H1 (cell line): ENCODE data around the gene ITIH4. TPM values are rescaled to one million over a fixed set of nuclear protein-coding genes. Genes with fewer than 3 reads are reported as not detected.

Experiments
- CTCF ChIA-PET: fragments of 300-600 bp; sonication (Branson Sonifier 250); formaldehyde crosslinking; loops from one replicate; lab custom pipeline; 2021; ENCODE audit not compliant: partially characterized antibody; lab: Charles Lee
- POLR2A ChIA-PET: fragments of 300-600 bp; sonication (Branson Sonifier 250); formaldehyde crosslinking; loops from one replicate; lab custom pipeline; 2021; ENCODE audit warnings: inconsistent platforms; ENCODE audit not compliant: partially characterized antibody; lab: Charles Lee
- DNase-seq, 2 experiments: peaks; one replicate each; pipeline versions ENCODE4 v3.0.0 to v3.0.0-alpha.2; 2010 to 2022; ENCODE audit warnings: low spot score in 2 of 2, low read depth in 1 of 2, mixed read lengths in 1 of 2
- FAIRE-seq: peaks from 2 replicates; lab custom pipeline; 2011; peaks lifted over from hg19 to GRCh38; lab: Jason Lieb, UNC
- H2AFZ ChIP-seq: 2 replicates; pipeline ENCODE4 v1.8.1; 2012; ENCODE audit warnings: low read length, inconsistent platforms
- H2AK5ac ChIP-seq: 2 replicates; pipeline ENCODE4 v1.6.1; 2013; ENCODE audit warnings: low read depth, low read length
- H2BK120ac ChIP-seq: replicated peaks from 2 replicates; pipeline ENCODE3; 2013; ENCODE audit warnings: low read depth, low read length, inconsistent platforms
- H2BK12ac ChIP-seq: 2 replicates; pipeline ENCODE4 v1.6.1; 2013; ENCODE audit warnings: low read depth, low read length
- H2BK15ac ChIP-seq: 2 replicates; pipeline ENCODE4 v1.6.1; 2013; ENCODE audit warnings: low read length
- H2BK20ac ChIP-seq: 2 replicates; pipeline ENCODE4 v1.6.1; 2013; ENCODE audit warnings: low read length
- H2BK5ac ChIP-seq: 2 replicates; pipeline ENCODE4 v1.6.1; 2013; ENCODE audit warnings: low read depth, low read length
- H3K14ac ChIP-seq: 2 replicates; pipeline ENCODE4 v1.6.1; 2013; ENCODE audit warnings: inconsistent platforms; ENCODE audit not compliant: insufficient read length
- H3K18ac ChIP-seq: 2 replicates; pipeline ENCODE4 v1.6.1; 2013; ENCODE audit warnings: low read length; ENCODE audit errors: extremely low read depth
- H3K23ac ChIP-seq: 2 replicates; pipeline ENCODE4 v1.6.1; 2013; ENCODE audit warnings: inconsistent platforms; ENCODE audit not compliant: insufficient read length
- H3K23me2 ChIP-seq: 2 replicates; pipeline ENCODE4 v1.6.1; 2013; ENCODE audit warnings: low read depth, low read length
- H3K27ac ChIP-seq: 2 replicates; pipeline ENCODE4 v1.6.1; 2011; ENCODE audit warnings: low read depth, low read length, inconsistent platforms
- H3K27me3 ChIP-seq, 4 experiments: replicated peaks in 1 of 4; 1 replicate in 1 of 4; 2 replicates in 3 of 4; pipeline versions ENCODE4 v1.6.1 to v1.8.1; 2011 to 2013; ENCODE audit warnings: low read length in 3 of 4, mild to moderate bottlenecking in 3 of 4, inconsistent platforms in 2 of 4, mixed read lengths in 2 of 4, moderate library complexity in 1 of 4; ENCODE audit not compliant: control insufficient read depth in 3 of 4, insufficient read depth in 3 of 4; ENCODE audit errors: extremely low read depth in 1 of 4
- H3K36me3 ChIP-seq, 4 experiments: 2 replicates each; pipeline versions ENCODE4 v1.6.1 to v1.8.1; 2011 to 2013; ENCODE audit warnings: mild to moderate bottlenecking in 4 of 4, low read length in 3 of 4, moderate library complexity in 2 of 4, control low read depth in 1 of 4, inconsistent platforms in 1 of 4; ENCODE audit not compliant: insufficient read depth in 4 of 4, control insufficient read depth in 2 of 4
- H3K4ac ChIP-seq: replicated peaks from 2 replicates; pipeline ENCODE3; 2013; ENCODE audit warnings: low read length, low read depth, mixed read lengths, inconsistent platforms; ENCODE audit not compliant: insufficient read length
- H3K4me1 ChIP-seq, 4 experiments: replicated peaks in 1 of 4; 1 replicate in 1 of 4; 2 replicates in 3 of 4; pipeline versions ENCODE4 v1.6.1 to v1.8.1; 2011 to 2013; ENCODE audit warnings: low read length in 3 of 4, inconsistent platforms in 2 of 4, mixed read lengths in 1 of 4; ENCODE audit not compliant: insufficient read depth in 4 of 4, control insufficient read depth in 3 of 4
- H3K4me2 ChIP-seq, 2 experiments: 2 replicates each; pipeline versions ENCODE4 v1.6.1 to v1.8.1; 2011 to 2013; ENCODE audit warnings: low read depth in 2 of 2, low read length in 2 of 2, control low read depth in 1 of 2, inconsistent platforms in 1 of 2, mild to moderate bottlenecking in 1 of 2; ENCODE audit not compliant: insufficient read depth in 1 of 2
- H3K4me3 ChIP-seq, 4 experiments: fragments of 200-600, 300-600 bp in 1 of 4; sonication (generic), shearing (Covaris generic), sonication (Bioruptor Twin) in 1 of 4; 2 replicates each; pipeline versions ENCODE4 v1.5.1 to v1.8.1; 2011 to 2016; ENCODE audit warnings: low read length in 4 of 4, low read depth in 3 of 4, control low read depth in 2 of 4, inconsistent platforms in 2 of 4, mild to moderate bottlenecking in 2 of 4, mixed read lengths in 1 of 4, moderate library complexity in 1 of 4; ENCODE audit not compliant: insufficient read depth in 2 of 4; ENCODE audit errors: extremely low read depth in 1 of 4
- H3K56ac ChIP-seq: replicated peaks from 2 replicates; pipeline ENCODE3; 2013; ENCODE audit warnings: low read depth, mild to moderate bottlenecking, mixed read lengths, low read length, inconsistent platforms; ENCODE audit not compliant: insufficient read length
- H3K79me1 ChIP-seq: 2 replicates; pipeline ENCODE4 v1.6.1; 2013; ENCODE audit warnings: low read depth, low read length, control low read depth
- H3K79me2 ChIP-seq, 2 experiments: 2 replicates each; pipeline versions ENCODE4 v1.6.1 to v1.8.1; 2012 to 2013; ENCODE audit warnings: low read length in 2 of 2, mild to moderate bottlenecking in 2 of 2, inconsistent platforms in 1 of 2; ENCODE audit not compliant: insufficient read depth in 2 of 2, control insufficient read depth in 1 of 2
- H3K9ac ChIP-seq, 4 experiments: replicated peaks in 1 of 4; 1 replicate in 1 of 4; 2 replicates in 3 of 4; pipeline versions ENCODE4 v1.6.1 to v1.8.1; 2011 to 2013; ENCODE audit warnings: low read depth in 3 of 4, low read length in 3 of 4, control low read depth in 2 of 4, mild to moderate bottlenecking in 2 of 4, moderate library complexity in 2 of 4, inconsistent platforms in 1 of 4; ENCODE audit errors: extremely low read depth in 1 of 4
- H3K9me3 ChIP-seq, 2 experiments: 2 replicates each; pipeline versions ENCODE4 v1.6.1 to v1.8.1; 2012 to 2013; ENCODE audit warnings: mild to moderate bottlenecking in 2 of 2, moderate library complexity in 2 of 2, control low read depth in 1 of 2, inconsistent platforms in 1 of 2, low read depth in 1 of 2, low read length in 1 of 2, mixed read lengths in 1 of 2; ENCODE audit not compliant: insufficient read depth in 2 of 2
- H4K20me1 ChIP-seq, 2 experiments: replicated peaks in 1 of 2; 2 replicates each; pipeline versions ENCODE3 to v1.8.1; 2011 to 2013; ENCODE audit warnings: inconsistent platforms in 2 of 2, low read length in 2 of 2, mild to moderate bottlenecking in 1 of 2; ENCODE audit not compliant: insufficient read depth in 2 of 2, control insufficient read depth in 1 of 2
- H4K5ac ChIP-seq: 2 replicates; pipeline ENCODE4 v1.6.1; 2013; ENCODE audit warnings: low read length, low read depth, mixed read lengths, inconsistent platforms; ENCODE audit not compliant: insufficient read length
- H4K8ac ChIP-seq: 2 replicates; pipeline ENCODE4 v1.8.0; 2013; ENCODE audit warnings: mild to moderate bottlenecking, moderate library complexity, low read length, inconsistent platforms; ENCODE audit not compliant: insufficient read depth; ENCODE audit errors: extremely low read depth
- H4K91ac ChIP-seq: replicated peaks from 2 replicates; pipeline ENCODE3; 2013; ENCODE audit warnings: low read length, mixed read lengths, inconsistent platforms; ENCODE audit not compliant: insufficient read length
- ASH2L ChIP-seq: fragments of 200-600, 300-600 bp; sonication (generic); IDR thresholded peaks from one replicate; pipeline ENCODE4 v1.7.1; 2017; ENCODE audit warnings: low read length
- GABPA ChIP-seq: IDR thresholded peaks from 2 replicates; pipeline ENCODE4 v1.6.1; 2011; ENCODE audit warnings: mild to moderate bottlenecking, low read length, moderate library complexity, borderline replicate concordance; ENCODE audit not compliant: insufficient read depth
- RAD21 ChIP-seq, 2 experiments: IDR thresholded peaks in 1 of 2; conservative IDR thresholded peaks in 1 of 2; 2 replicates each; pipeline ENCODE4 v1.6.1; 2011; ENCODE audit warnings: low read depth in 2 of 2, low read length in 2 of 2, improper control_type of control experiment in 1 of 2, inconsistent platforms in 1 of 2, mild to moderate bottlenecking in 1 of 2, moderate library complexity in 1 of 2
- WGBS, 2 experiments: shearing (Covaris generic) in 1 of 2; methylation state at CpG; one replicate each; pipeline versions ENCODE4 v1.1.6 to v1.1.7; 2013 to 2015; ENCODE audit warnings: low lambda C conversion rate in 2 of 2, mixed read lengths in 2 of 2, inconsistent platforms in 1 of 2, low coverage in 1 of 2, missing lambda C conversion rate in 1 of 2; ENCODE audit not compliant: insufficient replicate concordance in 2 of 2, insufficient coverage in 1 of 2, insufficient read length in 1 of 2; ENCODE audit errors: extremely low coverage in 1 of 2, missing lambda C conversion rate in 1 of 2; 5-methylcytosine and 5-hydroxymethylcytosine counted together
- polyA plus RNA-seq, 7 experiments: library from polyadenylated mRNA; depleted of rRNA in 3 of 7; stranded (reverse) in 5 of 7; unstranded in 2 of 7; fragments of >200 nt in 5 of 7; fragments of 200-250 nt in 2 of 7; gene quantifications; 1 replicate in 5 of 7; 2 replicates in 1 of 7; 4 replicates in 1 of 7; pipeline versions ENCODE4 v1.2.1 to v1.2.3, GENCODE V29; 2011 to 2013; ENCODE audit warnings: missing spikeins in 2 of 7, mixed read lengths in 2 of 7
- total RNA-seq: library from RNA; stranded (reverse); fragmentation: NEBNext Ultra II Directional; extraction: Animal tissue kit (Norgen Biotek cat#: 25700); gene quantifications from 2 replicates; pipeline ENCODE4 v1.2.1, GENCODE V29; 2021
- TF ChIP-seq, protein P1 (sequence below): IDR thresholded peaks from 2 replicates; pipeline ENCODE4 v1.6.1; 2012; ENCODE audit warnings: inconsistent platforms
- TF ChIP-seq, protein P2 (sequence below), 3 experiments: IDR thresholded peaks; 1 replicate in 2 of 3; 2 replicates in 1 of 3; pipeline versions ENCODE4 v1.5.1 to v1.6.1; 2011; ENCODE audit warnings: low read length in 3 of 3, mild to moderate bottlenecking in 3 of 3, inconsistent platforms in 2 of 3, low read depth in 1 of 3, moderate library complexity in 1 of 3; ENCODE audit not compliant: insufficient read depth in 1 of 3; ENCODE audit errors: control extremely low read depth in 1 of 3

Gene ITIH4
- total and polyA plus RNA-seq, 2 of the 8 experiments (the other 6 are each of a cell fraction or from before 2014, with no cell fraction given): 3.4 to 3.7 TPM

DNA sequence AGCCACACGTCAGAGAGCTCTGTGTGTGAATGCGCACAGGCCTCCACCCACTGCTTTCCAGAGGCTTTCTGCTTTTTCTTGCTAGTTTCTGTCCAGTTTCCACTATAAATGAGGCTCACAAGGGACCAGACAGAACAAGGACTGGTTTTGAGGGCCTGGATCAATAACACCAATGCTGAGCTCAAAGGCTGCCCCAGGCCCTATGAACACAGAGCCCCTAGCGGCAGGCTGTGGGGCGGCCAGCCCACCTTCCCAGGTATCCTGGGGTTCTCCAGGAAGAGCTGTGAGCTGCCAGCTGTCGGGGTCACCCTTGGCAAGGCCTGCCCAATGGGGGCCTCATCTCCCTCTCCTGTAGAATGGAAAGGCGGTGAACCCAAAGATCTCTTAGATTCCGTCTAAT is 38.1 kb downstream of the ITIH4 start:
- Histone ChIP-seq H3K56ac (no peak overlapping the region), H4K5ac (no peak overlapping the region), H3K79me2 (no peaks in the 10 kb centered on the region), H3K14ac (no peak overlapping the region), H3K4me2 (no peak overlapping the region), H3K4me1 (no peaks in the 10 kb centered on the region), H3K79me1 (no peaks in the 10 kb centered on the region), H3K23ac (no peak overlapping the region), H3K36me3 (no peaks in the 10 kb centered on the region), H3K4me3 (no peak overlapping the region), H3K18ac (no peak overlapping the region), H4K8ac (no peak overlapping the region), H4K20me1 (peaks cover 0 to under 1% of the 10 kb centered on the region in 2 experiments), H2BK5ac (no peak overlapping the region), H2BK120ac (no peak overlapping the region), H2BK12ac (0 out of 2 replicates have a peak overlapping the region, but pooled peaks have one; percentile 39), H2BK20ac (no peak overlapping the region), H3K9ac (no peak overlapping the region), H4K91ac (no peak overlapping the region)
- 68% methylated on average over 7 of the region's 7 CpGs; no CpG with 5 or more reads in 1 of the 2 experiments for WGBS, 2 experiments
- ChIA-PET POLR2A (interaction anchor here (0.9 to 2.5 kb wide), 3 partner anchors 9 to 21 kb away, joined by 4 to 10 read pairs (median 5); partner anchors contain the start of gene NEK4), CTCF (interaction anchor here (0.6 to 3.8 kb wide), 38 partner anchors 9 to 370 kb away, joined by 3 to 33 read pairs (median 5); partner anchors contain the start of genes ITIH1 and NEK4)
- DNase-seq: peak in 1 of 2 experiments; percentile 69
- no peak for FAIRE-seq
- no peak for TF ChIP-seq ASH2L
- TF ChIP-seq, protein P1, sequence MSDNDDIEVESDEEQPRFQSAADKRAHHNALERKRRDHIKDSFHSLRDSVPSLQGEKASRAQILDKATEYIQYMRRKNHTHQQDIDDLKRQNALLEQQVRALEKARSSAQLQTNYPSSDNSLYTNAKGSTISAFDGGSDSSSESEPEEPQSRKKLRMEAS: no peak
- TF ChIP-seq, protein P2, sequence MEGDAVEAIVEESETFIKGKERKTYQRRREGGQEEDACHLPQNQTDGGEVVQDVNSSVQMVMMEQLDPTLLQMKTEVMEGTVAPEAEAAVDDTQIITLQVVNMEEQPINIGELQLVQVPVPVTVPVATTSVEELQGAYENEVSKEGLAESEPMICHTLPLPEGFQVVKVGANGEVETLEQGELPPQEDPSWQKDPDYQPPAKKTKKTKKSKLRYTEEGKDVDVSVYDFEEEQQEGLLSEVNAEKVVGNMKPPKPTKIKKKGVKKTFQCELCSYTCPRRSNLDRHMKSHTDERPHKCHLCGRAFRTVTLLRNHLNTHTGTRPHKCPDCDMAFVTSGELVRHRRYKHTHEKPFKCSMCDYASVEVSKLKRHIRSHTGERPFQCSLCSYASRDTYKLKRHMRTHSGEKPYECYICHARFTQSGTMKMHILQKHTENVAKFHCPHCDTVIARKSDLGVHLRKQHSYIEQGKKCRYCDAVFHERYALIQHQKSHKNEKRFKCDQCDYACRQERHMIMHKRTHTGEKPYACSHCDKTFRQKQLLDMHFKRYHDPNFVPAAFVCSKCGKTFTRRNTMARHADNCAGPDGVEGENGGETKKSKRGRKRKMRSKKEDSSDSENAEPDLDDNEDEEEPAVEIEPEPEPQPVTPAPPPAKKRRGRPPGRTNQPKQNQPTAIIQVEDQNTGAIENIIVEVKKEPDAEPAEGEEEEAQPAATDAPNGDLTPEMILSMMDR (IDR thresholded peaks at IDR 0.05; ENCODE audit: control extremely low read depth in 1 of 3, insufficient read depth in 1 of 3, low read depth in 1 of 3, low read length in 3 of 3): peak in 2 of 3 experiments; percentile 66 to 78; a peak in 3 of 4 replicates
- peak; percentile 54; the same call in 1 of the 2 replicates for TF ChIP-seq GABPA
- peak; percentile 34 to 54; a peak in 3 of 4 replicates for TF ChIP-seq RAD21 (IDR thresholded peaks at IDR 0.05 in 1 of 2, conservative IDR thresholded peaks at IDR 0.05 in 1 of 2; ENCODE audit: low read depth in 2 of 2, low read length in 2 of 2)
- TF ChIP-seq, all 59 proteins: peak for 3
- no peak overlapping the region for H2AK5ac ChIP-seq
- no peaks in the 10 kb centered on the region for H3K23me2 ChIP-seq
- H2BK15ac ChIP-seq: no peak overlapping the region
- H3K27ac ChIP-seq: no peak overlapping the region
- no peaks in the 10 kb centered on the region for H3K27me3 ChIP-seq
- peak overlapping the region; percentile 73 for H2AFZ ChIP-seq
- H3K9me3 ChIP-seq: no peaks in the 10 kb centered on the region
- no peak overlapping the region for H3K4ac ChIP-seq
